Natural killer cell (primary cell): ENCODE data around the gene ARID5B. TPM values are rescaled to one million over a fixed set of nuclear protein-coding genes. Genes with fewer than 3 reads are reported as not detected.
A peak's percentile ranks its signal among the peaks of the same experiment; 100 is the strongest.

Experiments used
- ATAC-seq, 3 donors: fragments of 150-1000 bp in 2 of 3; fragments of 200-7000 bp in 1 of 3; cut with Tn5 transposase; 1 replicate in 1 of 3; 2 replicates in 2 of 3; pipeline ENCODE4 v1.10.0; 2021; ENCODE audit warnings: mild to moderate bottlenecking in 2 of 3, moderate library complexity in 2 of 3
- DNase-seq, 2 donors: peaks; one replicate each; pipeline versions ENCODE4 v3.0.0 to v3.0.0-alpha.2; 2013 to 2021; ENCODE audit warnings: mixed read lengths in 1 of 2
- H3K27ac ChIP-seq: one replicate; pipeline ENCODE4 v1.5.1; 2013; ENCODE audit warnings: mild to moderate bottlenecking, low read length
- H3K27me3 ChIP-seq: one replicate; pipeline ENCODE4 v1.6.1; 2013; ENCODE audit warnings: low read length; ENCODE audit not compliant: control insufficient read depth, insufficient read depth
- H3K36me3 ChIP-seq: one replicate; pipeline ENCODE4 v1.6.1; 2013; ENCODE audit warnings: low read length; ENCODE audit not compliant: control insufficient read depth, insufficient read depth
- H3K4me1 ChIP-seq: one replicate; pipeline ENCODE4 v1.6.1; 2013; ENCODE audit warnings: low read length; ENCODE audit not compliant: control insufficient read depth, insufficient read depth
- H3K4me3 ChIP-seq: one replicate; pipeline ENCODE4 v1.5.1; 2013; ENCODE audit warnings: low read length
- H3K9me3 ChIP-seq: one replicate; pipeline ENCODE4 v1.6.1; 2013; ENCODE audit warnings: low read length; ENCODE audit not compliant: control insufficient read depth, insufficient read depth
- H3K27ac Mint-ChIP-seq, 2 donors: one replicate each; pipeline ENCODE4 v1.8.0; 2022; ENCODE audit warnings: mild to moderate bottlenecking in 2 of 2, mixed read lengths in 2 of 2, moderate library complexity in 1 of 2
- H3K27me3 Mint-ChIP-seq, 2 donors: one replicate each; pipeline ENCODE4 v1.8.0; 2022; ENCODE audit warnings: low read depth in 2 of 2, mixed read lengths in 2 of 2
- H3K36me3 Mint-ChIP-seq: one replicate; pipeline ENCODE4 v1.8.0; 2022; ENCODE audit warnings: mixed read lengths
- H3K4me1 Mint-ChIP-seq, 2 donors: one replicate each; pipeline ENCODE4 v1.8.0; 2022; ENCODE audit warnings: mixed read lengths in 2 of 2
- H3K4me3 Mint-ChIP-seq: one replicate; pipeline ENCODE4 v1.8.0; 2022; ENCODE audit warnings: mild to moderate bottlenecking, moderate library complexity, mixed read lengths
- H3K9me3 Mint-ChIP-seq, 2 donors: one replicate each; pipeline ENCODE4 v1.8.0; 2022; ENCODE audit warnings: mixed read lengths in 2 of 2
- CTCF ChIP-seq: fragments of 200-600 bp; IDR thresholded peaks from one replicate; pipeline ENCODE4 v1.8.0; 2022; ENCODE audit warnings: antibody characterized with exemption
- WGBS: methylation state at CpG from one replicate; pipeline ENCODE4 v1.1.7; 2013; ENCODE audit warnings: missing lambda C conversion rate; ENCODE audit not compliant: insufficient coverage; 5-methylcytosine and 5-hydroxymethylcytosine counted together
- intact Hi-C: fragments of 100-400 bp; cut with micrococcal nuclease; formaldehyde crosslinking; loops from one replicate; pipeline ENCODE4 v1.14.2; 2022
- total RNA-seq, 4 donors: library from RNA; stranded (reverse); fragments of 120-200 nt in 1 of 4; gene quantifications; one replicate each; pipeline versions ENCODE4 v1.2.3 to v1.2.4, GENCODE V29; 2013 to 2022

ARID5B gene
- total RNA-seq, 3 donors from 2014 or later (not counting 1 experiment from before 2014, with no cell fraction given), result 22.3 to 44.3 (median 31.3) TPM

GRCh38 chr10:62109587-62110293 lies 208.2 kb downstream of the ARID5B start:
- no peaks in the 10 kb centered on the region for H3K27me3 Mint-ChIP-seq
- no peaks in the 10 kb centered on the region for H3K36me3 Mint-ChIP-seq
- H3K4me3 Mint-ChIP-seq, result no peak overlapping the region
- Histone ChIP-seq H3K4me1 (peaks cover 14% of the 10 kb centered on the region), H3K9me3 (no peaks in the 10 kb centered on the region), H3K27ac (peak overlapping the region; percentile 8), H3K4me3 (no peak overlapping the region), H3K27me3 (no peaks in the 10 kb centered on the region), H3K36me3 (no peaks in the 10 kb centered on the region)
- no peak for DNase-seq
- H3K27ac Mint-ChIP-seq, result no peak overlapping the region
- TF ChIP-seq CTCF, result no peak
- peak in 1 of 3 donors; percentile 33 for ATAC-seq
- peaks cover 13 to 17% of the 10 kb centered on the region in 2 donors for H3K4me1 Mint-ChIP-seq
- no CpG with 5 or more reads among the region's 1 CpG for WGBS
- H3K9me3 Mint-ChIP-seq, result no peaks in the 10 kb centered on the region
- intact Hi-C loops, result no loop called here

- Mint-ChIP-seq H3K36me3 (no peaks in the 10 kb centered on the region), H3K4me3 (no peak overlapping the region), H3K27me3 (no peaks in the 10 kb centered on the region), H3K9me3 (no peaks in the 10 kb centered on the region), H3K4me1 (peaks cover 13 to 17% of the 10 kb centered on the region in 2 donors), H3K27ac (no peak overlapping the region)
- Histone ChIP-seq H3K4me1 (peaks cover 14% of the 10 kb centered on the region), H3K36me3 (no peaks in the 10 kb centered on the region), H3K27ac (no peak overlapping the region), H3K9me3 (no peaks in the 10 kb centered on the region), H3K4me3 (no peak overlapping the region), H3K27me3 (no peaks in the 10 kb centered on the region)
- intact Hi-C loops, result no loop called here
- DNase-seq (no peak), ATAC-seq (no peak)
- no peak for TF ChIP-seq CTCF
These were observed 210.8 kb downstream of the ARID5B start for GRCh38 chr10:62112300-62112699.

GRCh38 chr10:62112963-62113362 lies 211.5 kb downstream of the ARID5B start:
- H3K4me3 ChIP-seq, result no peak overlapping the region
- H3K4me1 Mint-ChIP-seq, result peaks cover 13 to 17% of the 10 kb centered on the region in 2 donors
- intact Hi-C loops, result no loop called here
- no peaks in the 10 kb centered on the region for H3K27me3 Mint-ChIP-seq
- no peaks in the 10 kb centered on the region for H3K9me3 Mint-ChIP-seq
- H3K27ac ChIP-seq, result no peak overlapping the region
- no peaks in the 10 kb centered on the region for H3K36me3 Mint-ChIP-seq
- H3K4me3 Mint-ChIP-seq, result no peak overlapping the region
- H3K27ac Mint-ChIP-seq, result no peak overlapping the region
- WGBS, result 90% methylated on average over 3 of the region's 4 CpGs
- no peak for TF ChIP-seq CTCF
- DNase-seq, result no peak
- no peaks in the 10 kb centered on the region for H3K36me3 ChIP-seq
- peaks cover 14% of the 10 kb centered on the region for H3K4me1 ChIP-seq
- no peak for ATAC-seq
- H3K9me3 ChIP-seq, result no peaks in the 10 kb centered on the region
- H3K27me3 ChIP-seq, result no peaks in the 10 kb centered on the region

- intact Hi-C loops, result no loop called here
- H3K4me1 ChIP-seq, result peaks cover 7% of the 10 kb centered on the region
- no peaks in the 10 kb centered on the region for H3K36me3 ChIP-seq
- no peak for TF ChIP-seq CTCF
- no peak overlapping the region for H3K27ac Mint-ChIP-seq
- ATAC-seq (no peak), DNase-seq (no peak)
- WGBS, result 82% methylated on average over 4 of the region's 4 CpGs
- H3K4me3 Mint-ChIP-seq, result no peak overlapping the region
- H3K27ac ChIP-seq, result no peak overlapping the region
- H3K27me3 Mint-ChIP-seq, result no peaks in the 10 kb centered on the region
- no peaks in the 10 kb centered on the region for H3K9me3 Mint-ChIP-seq
- H3K4me3 ChIP-seq, result no peak overlapping the region
- H3K27me3 ChIP-seq, result no peaks in the 10 kb centered on the region
- H3K4me1 Mint-ChIP-seq, result peaks cover 13 to 17% of the 10 kb centered on the region in 2 donors
- no peaks in the 10 kb centered on the region for H3K9me3 ChIP-seq
- H3K36me3 Mint-ChIP-seq, result no peaks in the 10 kb centered on the region
These were observed 212.2 kb downstream of the ARID5B start for GRCh38 chr10:62113680-62114079.
